B cell (primary cell): Measurements from ENCODE around the gene RSPH9. TPM values are rescaled to one million over a fixed set of nuclear protein-coding genes. Genes with fewer than 3 reads are reported as not detected.
A peak's percentile ranks its signal among the peaks of the same experiment; 100 is the strongest.

ENCODE experiments used
- ATAC-seq: fragments of 200-7000 bp; cut with Tn5 transposase; one replicate; pipeline ENCODE4 v1.10.0; 2021; ENCODE audit warnings: low read depth, mild to moderate bottlenecking, moderate number of reproducible peaks, moderate library complexity
- CTCF ChIA-PET: fragments of 350-600 bp; sonication (Branson Sonifier 250); formaldehyde crosslinking; loops from one replicate; lab custom pipeline; 2021; ENCODE audit warnings: antibody characterized with exemption, inconsistent platforms; lab: Charles Lee
- POLR2A ChIA-PET: fragments of 350-600 bp; sonication (Branson Sonifier 250); formaldehyde crosslinking; loops from one replicate; lab custom pipeline; 2021; ENCODE audit warnings: antibody characterized with exemption; lab: Charles Lee
- DNase-seq: peaks from one replicate; pipeline ENCODE4 v3.0.0; 2013
- H2AFZ ChIP-seq: 2 replicates; pipeline ENCODE4 v1.6.1; 2012; ENCODE audit warnings: mild to moderate bottlenecking, low read depth, low read length; ENCODE audit not compliant: insufficient read depth, poor library complexity, severe bottlenecking
- H3K27ac ChIP-seq, 2 donors: 1 replicate in 1 of 2; 2 replicates in 1 of 2; pipeline ENCODE4 v1.5.1; 2012 to 2013; ENCODE audit warnings: low read length in 2 of 2, mild to moderate bottlenecking in 2 of 2, moderate library complexity in 1 of 2
- H3K27me3 ChIP-seq, 4 experiments: fragments of 200-600 bp in 1 of 4; sonication (generic) in 1 of 4; replicated peaks in 1 of 4; 1 replicate in 2 of 4; 2 replicates in 2 of 4; pipeline versions ENCODE4 v1.6.1 to v1.7.0; 2013 to 2016; ENCODE audit warnings: low read length in 3 of 4, mild to moderate bottlenecking in 2 of 4, mixed read lengths in 1 of 4, moderate library complexity in 1 of 4; ENCODE audit not compliant: insufficient read depth in 4 of 4, control insufficient read depth in 3 of 4; ENCODE audit errors: control extremely low read depth in 1 of 4
- H3K36me3 ChIP-seq, 2 experiments: replicated peaks in 1 of 2; 1 replicate in 1 of 2; 2 replicates in 1 of 2; pipeline versions ENCODE4 v1.6.1 to v1.7.1; 2013; ENCODE audit warnings: low read length in 1 of 2; ENCODE audit not compliant: insufficient read depth in 2 of 2, control insufficient read depth in 1 of 2; ENCODE audit errors: control extremely low read depth in 1 of 2, extremely low read depth in 1 of 2
- H3K4me1 ChIP-seq, 2 donors: fragments of 200-600 bp in 1 of 2; sonication (generic) in 1 of 2; 1 replicate in 1 of 2; 2 replicates in 1 of 2; pipeline versions ENCODE4 v1.5.1 to v1.6.1; 2013 to 2017; ENCODE audit warnings: low read length in 2 of 2; ENCODE audit not compliant: control insufficient read depth in 2 of 2, insufficient read depth in 2 of 2
- H3K4me2 ChIP-seq: replicated peaks from 2 replicates; pipeline ENCODE3; 2012; ENCODE audit warnings: mild to moderate bottlenecking, low read depth, low read length; ENCODE audit not compliant: poor library complexity, severe bottlenecking
- H3K4me3 ChIP-seq, 5 experiments: fragments of 200-600 bp in 1 of 5; sonication (generic) in 1 of 5; 1 replicate in 3 of 5; 2 replicates in 2 of 5; pipeline versions ENCODE4 v1.5.1 to v1.7.0; 2011 to 2016; ENCODE audit warnings: low read length in 4 of 5, mild to moderate bottlenecking in 4 of 5, low read depth in 2 of 5, control low read depth in 1 of 5, moderate library complexity in 1 of 5; ENCODE audit not compliant: insufficient read depth in 1 of 5; ENCODE audit errors: control extremely low read depth in 1 of 5, extremely low read depth in 1 of 5
- H3K79me2 ChIP-seq: fragments of 200-600 bp; sonication (generic); one replicate; pipeline ENCODE4 v1.6.0; 2016; ENCODE audit warnings: low read length; ENCODE audit not compliant: control insufficient read depth, insufficient read depth
- H3K9ac ChIP-seq: fragments of 200-600 bp; sonication (generic); 2 replicates; pipeline ENCODE4 v1.6.1; 2017; ENCODE audit warnings: mild to moderate bottlenecking, low read length, moderate library complexity
- H3K9me3 ChIP-seq, 3 donors: one replicate each; pipeline versions ENCODE4 v1.6.1 to v1.7.1; 2013; ENCODE audit warnings: low read length in 2 of 3; ENCODE audit not compliant: control insufficient read depth in 2 of 3, insufficient read depth in 1 of 3; ENCODE audit errors: control extremely low read depth in 1 of 3
- H4K20me1 ChIP-seq: 2 replicates; pipeline ENCODE4 v1.6.0; 2012; ENCODE audit warnings: mild to moderate bottlenecking, low read length; ENCODE audit not compliant: insufficient read depth, control insufficient read depth, poor library complexity, severe bottlenecking
- H3K27ac Mint-ChIP-seq: one replicate; pipeline ENCODE4 v1.8.0; 2021; ENCODE audit warnings: mixed read lengths
- H3K27me3 Mint-ChIP-seq: one replicate; pipeline ENCODE4 v1.8.0; 2021; ENCODE audit warnings: mixed read lengths
- H3K4me1 Mint-ChIP-seq: one replicate; pipeline ENCODE4 v1.8.0; 2021; ENCODE audit warnings: mixed read lengths
- H3K4me3 Mint-ChIP-seq: one replicate; pipeline ENCODE4 v1.8.0; 2021; ENCODE audit warnings: mixed read lengths
- H3K9me3 Mint-ChIP-seq: one replicate; pipeline ENCODE4 v1.8.0; 2022; ENCODE audit warnings: mixed read lengths; ENCODE audit not compliant: insufficient read depth
- CTCF ChIP-seq: fragments of 200-600 bp; IDR thresholded peaks from one replicate; pipeline ENCODE4 v1.8.0; 2022; ENCODE audit warnings: antibody characterized with exemption, mild to moderate bottlenecking
- EZH2 ChIP-seq: IDR thresholded peaks from 2 replicates; pipeline ENCODE4 v1.6.1; 2012; ENCODE audit warnings: borderline replicate concordance, low read depth, mild to moderate bottlenecking, moderate library complexity, low read length; ENCODE audit not compliant: insufficient read depth, poor library complexity, severe bottlenecking
- WGBS: methylation state at CpG from one replicate; pipeline ENCODE4 v1.1.5; 2013; ENCODE audit warnings: missing lambda C conversion rate; ENCODE audit not compliant: insufficient coverage; 5-methylcytosine and 5-hydroxymethylcytosine counted together
- intact Hi-C: fragments of 100-400 bp; cut with micrococcal nuclease; formaldehyde crosslinking; loops from one replicate; pipeline ENCODE4 v1.10.0; 2022
- polyA plus RNA-seq: library from polyadenylated mRNA; depleted of rRNA; stranded (reverse); fragments of >200 nt; gene quantifications from 2 replicates; pipeline ENCODE4 v1.2.3, GENCODE V29; 2012
- total RNA-seq, 2 donors: library from RNA; stranded (reverse); fragments of 120-200 nt in 1 of 2; gene quantifications; 1 replicate in 1 of 2; 2 replicates in 1 of 2; pipeline versions ENCODE4 v1.2.3 to v1.2.4, GENCODE V29; 2013 to 2022

The RSPH9 gene
- total and polyA plus RNA-seq, 2 donors (not counting 1 experiment from before 2014, with no cell fraction given), result 0.04 TPM; not detected in 1

DNA sequence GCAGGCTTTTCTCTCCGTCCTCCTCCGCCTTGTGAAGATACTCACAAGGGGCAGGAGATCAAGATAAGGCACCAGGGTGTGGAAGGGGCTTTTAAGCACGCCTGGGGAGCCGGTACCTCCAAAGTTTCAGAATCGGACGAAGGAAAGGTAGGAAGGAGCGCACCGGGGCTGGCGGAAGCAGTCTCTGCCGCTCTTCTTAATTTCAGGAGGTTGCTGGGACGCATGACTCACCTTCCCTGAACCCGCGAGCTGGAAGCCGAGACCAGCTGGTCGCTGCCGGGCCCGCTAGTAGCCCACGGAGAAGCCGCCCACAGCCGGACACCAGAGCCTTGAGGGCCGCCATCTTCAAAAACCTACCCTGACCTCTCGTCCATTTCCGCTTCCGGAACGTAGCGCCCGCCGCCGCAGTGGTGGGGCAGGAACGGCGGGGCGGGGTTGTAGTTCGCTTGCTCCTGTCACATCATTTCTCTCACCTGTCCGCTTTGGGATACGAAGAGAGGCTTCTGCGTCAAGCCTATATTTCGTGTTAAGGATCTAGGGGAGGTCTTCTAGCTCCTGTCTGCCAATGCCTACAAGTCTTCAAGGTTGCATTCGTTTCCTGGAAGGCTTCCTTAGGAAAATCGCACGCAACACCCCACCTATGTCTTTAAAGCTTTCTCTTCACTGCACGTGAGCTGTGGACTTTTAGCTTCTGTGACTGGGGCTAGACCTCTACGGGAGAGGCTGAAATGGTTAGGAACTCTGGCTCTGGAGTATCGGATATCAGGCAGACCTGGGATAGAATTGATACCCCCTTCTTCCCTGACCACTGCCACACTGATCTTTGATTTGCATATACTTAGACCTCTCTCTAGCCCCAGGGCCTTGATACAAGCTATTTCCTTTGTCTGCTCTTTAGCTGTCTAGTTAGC is 42.9 kb downstream of the RSPH9 start, which contains the start of gene MRPS18A:
Gene MRPS18A, minus strand, starts transcription at position 355 of the 911 bp plus-strand sequence. Its CDS starts 12 bp downstream, at position 343.
- Histone ChIP-seq H3K9me3 (no peaks in the 10 kb centered on the region), H2AFZ (peak within 1 kb of the TSS; percentile 92), H3K4me1 (peaks cover 37 to 42% of the 10 kb centered on the region in 2 donors), H3K4me3 (peak within 1 kb of the TSS; percentile 80 to 98 (median 96)), H4K20me1 (peaks cover 21% of the 10 kb centered on the region), H3K27ac (peak within 1 kb of the TSS; percentile 76 to 90), H3K79me2 (peaks cover 60% of the 10 kb centered on the region), H3K4me2 (peak within 1 kb of the TSS; percentile 92), H3K36me3 (peaks cover 2 to 7% of the 10 kb centered on the region in 2 experiments), H3K9ac (peak within 1 kb of the TSS; percentile 95), H3K27me3 (no peaks in the 10 kb centered on the region)
- TF ChIP-seq CTCF, result no peak
- no peak for TF ChIP-seq EZH2
- Mint-ChIP-seq H3K27ac (peak within 1 kb of the TSS; percentile 92), H3K4me1 (peaks cover 48% of the 10 kb centered on the region), H3K9me3 (no peaks in the 10 kb centered on the region), H3K27me3 (no peaks in the 10 kb centered on the region), H3K4me3 (peak within 1 kb of the TSS; percentile 97)
- ChIA-PET POLR2A (interaction anchor here (1.0 to 1.6 kb wide), 2 partner anchors 43 to 82 kb away, joined by 3 to 6 read pairs; partner anchors contain the start of genes RSPH9 and VEGFA), CTCF (interaction anchor here (0.5 to 2.5 kb wide), 10 partner anchors 9 to 387 kb away, joined by 3 to 13 read pairs (median 3); no protein-coding TSS in a partner anchor)
- WGBS, result 0% methylated on average over 36 of the region's 43 CpGs
- DNase-seq (peak; percentile 83), ATAC-seq (peak; percentile 92)
- intact Hi-C loops, result loop anchor here (1.0 to 10.0 kb wide), 3 partner anchors 17 to 1473 kb away; partner anchors contain the start of genes GTPBP2 and MRPS10
